CD4-positive, alpha-beta T cell treated with Interleukin-6 for 4 hours (primary cell): ENCODE results near the gene GFM1.

Experiments
- DNase-seq: peaks from one replicate; pipeline ENCODE4 v3.0.0-alpha.2; 2020; ENCODE audit warnings: mixed read lengths

GFM1 gene

DNA sequence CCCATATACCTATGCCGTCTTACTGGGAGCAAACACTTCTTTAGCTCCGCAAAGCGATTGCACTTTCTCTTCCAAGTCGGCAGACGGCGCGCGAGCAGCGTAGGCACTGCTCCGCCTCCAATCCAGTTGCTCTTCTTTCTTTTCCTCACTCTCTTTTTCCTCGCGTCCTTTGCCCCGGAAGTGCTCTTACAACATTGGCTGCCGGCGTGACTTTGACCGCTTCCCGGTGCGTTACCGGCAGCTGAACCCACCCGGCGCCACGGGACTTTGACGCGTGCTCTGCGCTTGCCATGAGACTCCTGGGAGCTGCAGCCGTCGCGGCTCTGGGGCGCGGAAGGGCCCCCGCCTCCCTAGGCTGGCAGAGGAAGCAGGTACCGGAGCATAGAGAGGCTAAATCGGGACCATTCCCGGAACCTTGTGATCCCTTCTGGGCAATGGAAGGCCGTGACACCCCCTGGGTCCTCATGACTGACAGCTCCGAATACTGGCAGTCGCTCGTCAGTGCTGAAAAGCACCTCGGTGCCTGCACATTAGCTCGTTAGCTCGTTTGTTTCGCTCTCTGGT, at the start of gene GFM1:
TSS of gene GFM1 (plus strand) at position 183 of the 564 bp plus-strand sequence. CDS start at position 291, 108 bp downstream.
- peak; percentile 92 for DNase-seq

- no peak for DNase-seq
Measured at GRCh38 chr3:158600787-158601186, 43.5 kb upstream of the GFM1 start.

GRCh38 chr3:158602227-158602626, 42.1 kb upstream of the GFM1 start:
- no peak for DNase-seq

- DNase-seq, result no peak
Measured at GRCh38 chr3:158617982-158618875, 26.1 kb upstream of the GFM1 start.

DNA sequence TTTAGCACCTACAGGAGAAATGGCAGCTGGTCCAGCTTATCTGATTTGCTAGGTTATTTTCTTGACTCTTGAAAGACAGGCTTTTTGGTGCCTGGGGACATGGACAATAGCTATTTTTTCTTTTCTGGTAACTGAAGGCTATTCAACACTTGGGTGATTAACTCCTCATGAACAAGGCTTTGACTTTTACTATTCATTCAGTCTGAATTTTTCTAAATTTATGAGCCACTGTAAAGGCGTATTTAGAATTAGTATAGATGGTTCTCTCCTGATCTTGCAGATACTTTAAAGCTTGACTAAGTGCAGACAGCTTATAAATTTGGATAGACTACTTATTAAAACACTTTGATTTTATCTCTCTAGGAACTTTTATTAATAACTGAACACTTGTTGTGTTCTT, 18.4 kb upstream of the GFM1 start:
- no peak for DNase-seq

DNA sequence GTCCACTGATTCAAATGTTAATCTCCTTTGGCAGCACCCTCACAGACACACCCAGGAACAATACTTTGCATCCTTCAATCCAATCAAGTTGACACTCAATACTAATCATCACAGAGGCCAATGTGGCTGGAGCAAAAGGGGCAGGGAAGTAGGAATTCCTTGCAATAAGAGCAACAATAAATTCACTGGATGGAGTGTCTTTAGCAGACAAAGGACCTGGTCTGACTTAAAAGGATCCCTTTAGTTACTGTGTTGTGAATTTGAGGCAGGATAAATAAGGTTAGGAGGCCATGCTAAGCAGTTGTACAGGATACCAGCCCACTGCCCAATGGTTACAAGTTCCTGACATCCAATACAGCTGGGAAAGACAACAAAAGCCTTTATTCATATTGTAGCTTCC, 12.3 kb upstream of the GFM1 start:
- no peak for DNase-seq

DNA sequence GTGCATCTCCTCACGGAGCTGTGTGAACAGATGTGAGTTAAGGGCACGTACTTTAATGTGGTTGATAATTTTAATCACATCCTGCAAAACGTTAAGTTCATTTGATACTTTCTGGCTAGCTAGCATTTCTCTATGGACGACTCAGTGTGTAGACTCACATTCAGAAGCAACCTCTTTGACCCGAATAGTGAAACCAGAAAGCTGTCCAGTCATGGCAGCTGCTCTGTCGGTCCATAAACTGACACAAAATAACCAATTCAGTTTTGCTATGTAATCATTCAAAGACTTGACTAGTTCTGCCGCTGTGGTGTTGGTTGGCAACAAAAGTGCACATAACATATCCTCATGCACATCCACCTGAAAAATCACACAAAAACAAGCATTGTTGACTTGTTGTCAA, 3.7 kb upstream of the GFM1 start:
- no peak for DNase-seq

DNA sequence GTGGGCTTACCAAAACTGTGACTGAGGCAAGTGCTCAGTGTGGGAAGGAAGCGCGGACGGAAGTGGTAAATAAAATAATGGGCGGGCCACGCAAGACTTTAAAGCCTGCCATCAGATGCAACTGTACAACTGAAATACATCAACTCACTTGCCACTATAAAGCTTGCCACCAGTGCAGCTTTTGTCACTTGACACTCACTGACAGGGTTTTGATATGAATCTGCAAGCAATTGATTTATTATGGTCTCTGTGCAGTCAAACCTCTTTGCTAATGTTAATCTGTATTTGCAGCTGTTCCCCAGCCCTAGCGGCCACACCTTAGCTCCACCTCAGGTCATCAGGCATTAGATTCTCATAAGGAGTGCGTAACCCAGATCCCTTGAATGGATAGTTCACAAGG, 2.3 kb upstream of the GFM1 start:
- DNase-seq, result peak; percentile 6

GRCh38 chr3:158642474-158643210, 1.7 kb upstream of the GFM1 start:
- DNase-seq, result no peak

GRCh38 chr3:158649791-158650190, 5.5 kb downstream of the GFM1 start:
- DNase-seq, result no peak

DNA sequence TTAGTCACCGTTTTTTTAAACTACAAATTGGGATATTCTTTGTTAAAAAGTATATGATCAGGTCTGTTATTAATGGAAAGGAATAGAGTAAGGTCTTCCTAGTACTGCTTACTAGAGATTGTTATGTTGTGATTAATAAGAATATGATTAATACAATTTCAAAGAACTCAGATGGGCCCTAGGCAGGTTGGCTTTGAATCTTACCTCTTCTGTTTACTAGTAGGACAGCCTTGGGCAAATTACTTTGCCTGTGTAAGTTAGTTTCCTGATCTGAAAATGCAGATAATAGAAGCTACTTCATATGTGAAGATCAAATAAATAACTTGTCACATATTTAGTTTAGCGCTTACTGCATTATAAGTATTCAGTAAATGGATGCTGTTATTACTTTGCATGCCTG, 6.9 kb downstream of the GFM1 start:
- no peak for DNase-seq

- DNase-seq, result no peak
Measured at GRCh38 chr3:158652463-158652862, 8.1 kb downstream of the GFM1 start.

DNA sequence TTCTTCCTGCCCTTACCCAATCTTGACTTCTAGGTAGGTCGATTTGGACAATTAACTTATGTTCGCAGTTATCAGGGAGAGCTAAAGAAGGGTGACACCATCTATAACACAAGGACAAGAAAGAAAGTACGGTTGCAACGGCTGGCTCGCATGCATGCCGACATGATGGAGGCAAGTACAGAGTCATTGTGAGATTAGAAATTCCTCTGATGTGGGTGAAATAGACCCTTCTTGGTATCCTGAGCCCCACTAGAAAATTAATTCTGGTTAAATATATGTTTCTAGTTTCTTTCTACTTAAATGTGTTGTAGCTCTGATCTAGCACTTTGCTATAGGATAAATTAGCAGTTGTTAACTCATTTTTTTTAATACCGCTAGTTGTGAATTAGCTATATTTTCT, 14.6 kb downstream of the GFM1 start:
- DNase-seq, result no peak

DNA sequence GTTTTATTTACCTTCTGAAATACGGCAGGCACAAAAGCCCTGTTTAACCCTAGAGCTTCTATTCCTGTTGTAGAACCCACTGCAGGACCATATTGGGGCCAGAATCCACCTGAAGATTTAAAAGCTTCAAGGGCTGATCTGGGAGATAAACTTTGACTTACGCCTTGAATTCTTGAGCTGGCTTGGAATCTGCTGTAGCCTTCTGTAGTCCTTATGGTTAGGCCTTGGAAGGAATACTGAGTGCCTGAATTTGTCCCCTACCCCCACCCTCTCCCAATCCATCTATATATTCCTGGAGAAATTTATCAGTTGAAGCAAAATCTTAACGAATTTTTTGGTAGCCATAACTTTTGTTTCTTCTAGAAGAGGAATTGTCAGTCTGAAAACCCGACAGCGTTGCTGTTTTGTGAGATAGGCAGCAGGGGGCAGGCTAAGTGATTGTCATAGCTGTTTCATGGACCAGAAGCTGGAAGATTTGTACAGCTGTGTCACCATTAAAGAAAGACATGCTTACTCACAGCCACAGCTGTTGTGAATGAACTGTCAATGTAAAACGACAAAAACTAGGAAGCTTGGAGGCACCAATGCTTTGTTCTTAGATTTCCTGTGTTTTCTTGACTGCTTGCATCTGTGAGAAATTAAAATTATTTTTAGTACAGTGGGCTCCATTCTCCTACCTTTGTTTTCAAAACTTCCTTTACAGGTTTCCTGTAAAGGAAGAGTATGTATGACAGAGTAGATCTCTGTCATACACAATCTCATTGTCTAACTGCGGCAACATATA, 15.3 kb downstream of the GFM1 start:
- DNase-seq, result peak; percentile 56

DNA sequence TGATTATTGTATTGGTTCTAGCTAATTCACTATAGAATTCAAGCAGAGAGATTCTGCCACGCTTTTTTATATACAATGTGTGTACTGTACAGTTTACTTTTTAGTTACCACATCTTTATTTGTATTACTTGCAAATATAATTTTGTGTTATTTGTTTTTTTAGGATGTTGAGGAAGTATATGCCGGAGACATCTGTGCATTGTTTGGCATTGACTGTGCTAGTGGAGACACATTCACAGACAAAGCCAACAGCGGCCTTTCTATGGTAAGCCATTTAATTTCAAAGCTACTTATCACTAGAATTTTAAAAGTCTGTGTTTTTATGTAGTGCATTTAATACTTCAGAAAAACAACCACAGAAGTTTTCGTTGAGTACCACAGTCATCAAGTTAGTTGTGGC, 16.4 kb downstream of the GFM1 start:
- no peak for DNase-seq

- DNase-seq, result no peak
Measured at GRCh38 chr3:158663246-158663645, 18.9 kb downstream of the GFM1 start.

GRCh38 chr3:158663832-158664231, 19.5 kb downstream of the GFM1 start:
- DNase-seq, result no peak

DNA sequence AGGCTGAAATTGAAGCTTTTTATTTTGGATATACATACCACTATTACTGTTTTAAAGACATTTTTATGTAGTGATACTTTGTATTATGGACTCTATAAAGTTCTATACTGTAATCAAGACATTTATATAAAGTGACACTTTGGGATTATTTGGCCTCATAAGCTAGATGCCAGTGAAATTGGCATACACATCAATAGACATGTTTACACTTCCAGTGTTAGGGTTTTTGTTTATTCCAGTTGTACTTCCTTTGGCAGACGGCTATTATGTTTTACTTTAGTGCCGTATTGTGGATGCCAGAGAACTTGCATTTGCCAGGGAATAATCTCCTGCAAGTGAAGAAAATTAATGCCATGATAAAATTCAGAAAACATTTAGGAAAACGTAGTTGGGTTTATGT, 22.1 kb downstream of the GFM1 start:
- DNase-seq, result no peak

- no peak for DNase-seq
Measured at GRCh38 chr3:158668506-158668905, 24.2 kb downstream of the GFM1 start.

- DNase-seq, result no peak
Measured at GRCh38 chr3:158671821-158672214, 27.5 kb downstream of the GFM1 start.

GRCh38 chr3:158672215-158673176, 28.2 kb downstream of the GFM1 start, which contains the start of gene LXN:
LXN (minus strand) TSS chr3:158672648; CDS start chr3:158672478, 170 bp downstream.
- peak; percentile 88 for DNase-seq

GRCh38 chr3:158678687-158679086, 34.4 kb downstream of the GFM1 start:
- no peak for DNase-seq
